Measurements from ENCODE around the gene ARSI. TPM values are rescaled to one million over a fixed set of nuclear protein-coding genes. Genes with fewer than 3 reads are reported as not detected.

Gene ARSI
- total RNA-seq, 1 donor from 2014 or later, result not detected

DNA sequence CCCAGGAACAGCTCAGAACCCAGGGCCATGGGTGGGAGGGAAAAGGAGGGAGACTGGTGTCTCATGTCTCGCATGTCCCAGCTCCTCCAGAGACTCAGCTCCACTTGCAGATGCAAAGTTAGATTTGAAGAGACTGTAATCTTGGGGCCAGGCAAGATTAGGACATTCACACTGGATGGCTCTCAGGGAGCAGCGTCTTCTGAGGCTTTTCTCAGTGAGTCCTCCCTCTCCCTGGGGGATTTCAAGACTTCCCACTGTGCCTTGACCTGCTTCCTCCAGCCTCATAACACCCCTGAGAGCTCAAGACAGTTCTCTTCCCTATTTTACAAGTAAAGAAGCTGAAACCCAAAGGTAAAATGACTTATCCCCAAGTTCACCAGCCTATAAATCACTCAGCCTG, 44.3 kb upstream of the ARSI start:
- Mint-ChIP-seq H3K4me3 (no peak overlapping the region), H3K27me3 (no peaks in the 10 kb centered on the region), H3K27ac (no peak overlapping the region), H3K36me3 (ENCODE audit: low read depth) (no peaks in the 10 kb centered on the region), H3K4me1 (peaks cover 9% of the 10 kb centered on the region), H3K9me3 (no peaks in the 10 kb centered on the region)
- intact Hi-C loops (cut with micrococcal nuclease), result no loop called here
- ChIA-PET POLR2A (no interaction called here), CTCF (no interaction called here)
- no peak for ATAC-seq (ENCODE audit: low read depth)
- DNase-seq, result no peak
- TF ChIP-seq, protein P1, sequence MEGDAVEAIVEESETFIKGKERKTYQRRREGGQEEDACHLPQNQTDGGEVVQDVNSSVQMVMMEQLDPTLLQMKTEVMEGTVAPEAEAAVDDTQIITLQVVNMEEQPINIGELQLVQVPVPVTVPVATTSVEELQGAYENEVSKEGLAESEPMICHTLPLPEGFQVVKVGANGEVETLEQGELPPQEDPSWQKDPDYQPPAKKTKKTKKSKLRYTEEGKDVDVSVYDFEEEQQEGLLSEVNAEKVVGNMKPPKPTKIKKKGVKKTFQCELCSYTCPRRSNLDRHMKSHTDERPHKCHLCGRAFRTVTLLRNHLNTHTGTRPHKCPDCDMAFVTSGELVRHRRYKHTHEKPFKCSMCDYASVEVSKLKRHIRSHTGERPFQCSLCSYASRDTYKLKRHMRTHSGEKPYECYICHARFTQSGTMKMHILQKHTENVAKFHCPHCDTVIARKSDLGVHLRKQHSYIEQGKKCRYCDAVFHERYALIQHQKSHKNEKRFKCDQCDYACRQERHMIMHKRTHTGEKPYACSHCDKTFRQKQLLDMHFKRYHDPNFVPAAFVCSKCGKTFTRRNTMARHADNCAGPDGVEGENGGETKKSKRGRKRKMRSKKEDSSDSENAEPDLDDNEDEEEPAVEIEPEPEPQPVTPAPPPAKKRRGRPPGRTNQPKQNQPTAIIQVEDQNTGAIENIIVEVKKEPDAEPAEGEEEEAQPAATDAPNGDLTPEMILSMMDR (IDR thresholded peaks at IDR 0.05), result no peak

- Mint-ChIP-seq H3K9me3 (no peaks in the 10 kb centered on the region), H3K27me3 (no peaks in the 10 kb centered on the region), H3K4me3 (no peak overlapping the region), H3K4me1 (peaks cover 9% of the 10 kb centered on the region), H3K27ac (no peak overlapping the region), H3K36me3 (ENCODE audit: low read depth) (no peaks in the 10 kb centered on the region)
- ChIA-PET POLR2A (no interaction called here), CTCF (no interaction called here)
- TF ChIP-seq, protein P1 (IDR thresholded peaks at IDR 0.05), result no peak
- DNase-seq, result no peak
- ATAC-seq (ENCODE audit: low read depth), result no peak
- intact Hi-C loops (cut with micrococcal nuclease), result no loop called here
These were observed 43.9 kb upstream of the ARSI start for GRCh38 chr5:150346592-150346991.

- POLR2A ChIA-PET, result no interaction called here
- Mint-ChIP-seq H3K4me3 (no peak overlapping the region), H3K9me3 (no peaks in the 10 kb centered on the region), H3K36me3 (ENCODE audit: low read depth) (no peaks in the 10 kb centered on the region), H3K4me1 (peaks cover 4% of the 10 kb centered on the region), H3K27ac (no peak overlapping the region), H3K27me3 (no peaks in the 10 kb centered on the region)
- intact Hi-C loops (cut with micrococcal nuclease), result no loop called here
- CTCF ChIA-PET, result no interaction called here
- TF ChIP-seq, protein P1 (IDR thresholded peaks at IDR 0.05), result no peak
- ATAC-seq (ENCODE audit: low read depth) (no peak), DNase-seq (no peak)
These were observed 43.0 kb upstream of the ARSI start for GRCh38 chr5:150345716-150346115.

GRCh38 chr5:150343994-150344631, 41.4 kb upstream of the ARSI start:
- no peak overlapping the region for H3K4me3 Mint-ChIP-seq
- no peaks in the 10 kb centered on the region for H3K36me3 Mint-ChIP-seq (ENCODE audit: low read depth)
- H3K4me1 Mint-ChIP-seq, result no peaks in the 10 kb centered on the region
- H3K27me3 Mint-ChIP-seq, result no peaks in the 10 kb centered on the region
- ATAC-seq (ENCODE audit: low read depth) (no peak), DNase-seq (no peak)
- TF ChIP-seq, protein P1 (IDR thresholded peaks at IDR 0.05), result no peak
- intact Hi-C loops (cut with micrococcal nuclease), result no loop called here
- H3K9me3 Mint-ChIP-seq, result no peaks in the 10 kb centered on the region
- CTCF ChIA-PET, result no interaction called here
- POLR2A ChIA-PET, result interaction anchor here (0.6 kb wide), 1 partner anchor 129 kb away, joined by 4 read pairs; no protein-coding TSS in a partner anchor
- H3K27ac Mint-ChIP-seq, result no peak overlapping the region

DNA sequence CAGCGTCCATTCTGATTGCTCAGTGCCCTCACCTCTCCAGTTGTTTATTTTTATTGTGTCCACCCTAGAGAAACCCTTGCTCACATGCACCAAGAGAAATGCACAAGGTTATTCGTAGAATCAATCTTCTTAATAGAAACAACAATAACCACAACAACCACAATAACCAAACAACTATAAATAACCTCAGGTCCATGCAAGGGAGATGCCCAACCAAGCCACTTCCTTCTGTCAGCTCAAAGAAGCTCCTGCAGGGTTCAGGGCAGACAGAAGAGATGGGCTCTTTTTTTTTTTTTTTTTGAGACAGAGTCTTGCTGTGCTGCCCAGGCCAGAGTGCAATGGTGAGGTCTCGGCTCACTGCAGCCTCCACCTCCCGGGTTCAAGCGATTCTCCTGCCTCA, 39.9 kb upstream of the ARSI start:
- H3K36me3 Mint-ChIP-seq (ENCODE audit: low read depth), result no peaks in the 10 kb centered on the region
- CTCF ChIA-PET, result no interaction called here

More for the DNA sequence above, 39.9 kb upstream of the ARSI start:
- no peak for ATAC-seq (ENCODE audit: low read depth)
- no peak for DNase-seq
- Mint-ChIP-seq H3K27ac (no peak overlapping the region), H3K9me3 (no peaks in the 10 kb centered on the region), H3K4me1 (no peaks in the 10 kb centered on the region), H3K4me3 (no peak overlapping the region), H3K27me3 (no peaks in the 10 kb centered on the region)
- POLR2A ChIA-PET, result no interaction called here
- TF ChIP-seq, protein P1 (IDR thresholded peaks at IDR 0.05), result no peak
- intact Hi-C loops (cut with micrococcal nuclease), result no loop called here
